T-helper 17 cell (primary cell): ENCODE results near the gene DEXI. TPM values are rescaled to one million over a fixed set of nuclear protein-coding genes. Genes with fewer than 3 reads are reported as not detected.
A peak's percentile ranks its signal among the peaks of the same experiment; 100 is the strongest.

Source experiments
- ATAC-seq: fragments of 150-1000 bp; cut with Tn5 transposase; 2 replicates; pipeline ENCODE4 v1.10.0; 2021; ENCODE audit warnings: mild to moderate bottlenecking, moderate library complexity
- DNase-seq, 3 donors: peaks; one replicate each; pipeline versions ENCODE4 v3.0.0 to v3.0.0-alpha.2; 2020 to 2021
- H3K9me3 ChIP-seq: one replicate; pipeline ENCODE4 v1.7.0; 2013; ENCODE audit warnings: low read length, mild to moderate bottlenecking; ENCODE audit not compliant: control insufficient read depth, poor library complexity, severe bottlenecking
- H3K27ac Mint-ChIP-seq: one replicate; pipeline ENCODE4 v1.8.0; 2022; ENCODE audit warnings: mild to moderate bottlenecking, moderate library complexity, mixed read lengths
- H3K27me3 Mint-ChIP-seq: one replicate; pipeline ENCODE4 v1.8.0; 2022; ENCODE audit warnings: mixed read lengths
- H3K36me3 Mint-ChIP-seq: one replicate; pipeline ENCODE4 v1.8.0; 2022; ENCODE audit warnings: low read depth, mixed read lengths
- H3K4me1 Mint-ChIP-seq: one replicate; pipeline ENCODE4 v1.8.0; 2022; ENCODE audit warnings: mild to moderate bottlenecking, mixed read lengths
- H3K4me3 Mint-ChIP-seq: one replicate; pipeline ENCODE4 v1.8.0; 2022; ENCODE audit warnings: mild to moderate bottlenecking, moderate library complexity, mixed read lengths
- total RNA-seq, 4 donors: library from RNA in 2 of 4; stranded (reverse) in 2 of 4; gene quantifications; one replicate each; pipeline ENCODE4 v1.2.3 and lab custom pipeline; 2022 to 2026

Gene DEXI
- total RNA-seq, 2 donors from 2014 or later: 14.2 to 15.1 TPM

DNA sequence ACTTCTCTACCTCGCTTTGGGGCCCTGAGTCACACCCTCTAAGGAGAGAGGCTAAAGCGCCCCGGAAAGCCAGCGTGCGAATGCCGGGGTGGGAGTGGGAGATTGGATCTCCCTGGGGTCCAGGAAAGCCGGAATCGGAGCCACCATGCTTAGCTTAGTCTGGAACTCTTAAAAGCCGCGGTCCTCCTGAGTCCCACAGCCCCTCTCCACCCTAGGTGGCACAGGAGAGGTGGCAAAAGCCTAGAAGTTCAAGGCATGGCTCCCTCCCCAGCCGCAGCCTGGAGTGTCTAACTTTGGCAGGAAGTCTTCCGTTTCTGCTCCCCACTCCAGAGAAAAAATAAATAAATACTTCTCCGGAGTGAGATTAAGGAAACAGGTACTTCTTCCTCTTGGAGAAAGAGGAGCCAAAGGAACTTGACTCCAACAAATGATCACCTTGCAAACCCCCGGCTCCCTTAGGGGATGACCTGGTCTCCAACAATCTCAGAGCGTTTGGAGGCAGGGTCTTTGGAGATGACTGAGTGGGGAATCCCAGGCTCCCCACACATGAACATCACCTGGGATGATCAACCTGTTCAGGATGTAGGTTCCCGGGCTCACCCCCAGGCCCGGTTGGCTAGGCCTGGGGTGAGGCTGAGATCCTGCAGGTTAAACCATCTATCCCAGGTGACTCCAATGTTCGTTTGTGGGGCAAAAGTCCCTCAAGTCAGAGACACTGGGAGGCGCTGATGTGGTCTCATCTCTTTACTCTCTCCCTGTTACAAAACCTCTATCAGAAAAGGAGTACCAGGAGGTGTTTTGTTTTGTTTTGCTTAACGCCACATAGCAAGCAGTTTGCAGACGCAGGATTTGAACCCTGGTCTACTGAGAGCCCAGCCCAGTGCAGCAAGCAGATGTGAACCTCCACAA, 62.3 kb downstream of the DEXI start:
- H3K27me3 Mint-ChIP-seq: peaks cover 64% of the 10 kb centered on the region
- H3K36me3 Mint-ChIP-seq: peaks cover 2% of the 10 kb centered on the region
- peak overlapping the region; percentile 94 for H3K4me3 Mint-ChIP-seq
- no peak for ATAC-seq
- H3K27ac Mint-ChIP-seq: no peak overlapping the region
- H3K4me1 Mint-ChIP-seq: peaks cover 32% of the 10 kb centered on the region
- no peak for DNase-seq
- no peaks in the 10 kb centered on the region for H3K9me3 ChIP-seq

Other genes starting within 250 kb of the DEXI start
- not detected for gene TEKT5, start 247.5 kb downstream of the DEXI start, total RNA-seq
- 10 to 100 TPM; 19.2 to 21.0 TPM for gene NUBP1, start 198.6 kb downstream of the DEXI start, total RNA-seq
- gene TVP23A, start 123.7 kb downstream of the DEXI start, total RNA-seq: not detected
- 10 to 100 TPM in 1 of 2 donors, 1 to 10 TPM in 1; 9.7 to 25.3 TPM for gene CIITA, start 65.3 kb downstream of the DEXI start, total RNA-seq
- gene CLEC16A, start 2.1 kb upstream of the DEXI start, total RNA-seq: 10 to 100 TPM; 31.1 to 32.0 TPM